K562 (cell line): ENCODE measurements around the gene C6orf47. TPM values are rescaled to one million over a fixed set of nuclear protein-coding genes. Genes with fewer than 3 reads are reported as not detected.

Source experiments
- CHD2 ChIP-seq: IDR thresholded peaks from 2 replicates; pipeline ENCODE4 v1.6.1; 2011; ENCODE audit warnings: low read depth, low read length
- FOSL1 ChIP-seq: fragments of 200-800 bp; sonication (Bioruptor generic); conservative IDR thresholded peaks from 2 replicates; pipeline ENCODE4 v1.6.1; 2016; ENCODE audit warnings: missing genetic modification characterization, missing compliant biosample characterization
- FOXK2 ChIP-seq, 2 experiments: fragments of 450-650 bp; IDR thresholded peaks in 1 of 2; conservative IDR thresholded peaks in 1 of 2; 2 replicates each; pipeline ENCODE4 v1.6.1; 2016; ENCODE audit warnings: low read depth in 2 of 2, mild to moderate bottlenecking in 1 of 2
- HEY1 ChIP-seq: fragments of 250-450 bp; sonication (Bioruptor Pico); IDR thresholded peaks from 2 replicates; pipeline ENCODE4 v1.5.0; 2020; ENCODE audit warnings: mild to moderate bottlenecking, moderate library complexity, borderline replicate concordance
- LARP7 ChIP-seq: fragments of 450-650 bp; IDR thresholded peaks from 2 replicates; pipeline ENCODE4 v1.6.1; 2016
- MED1 ChIP-seq: sonication (generic); formaldehyde crosslinking; IDR thresholded peaks from 2 replicates; pipeline ENCODE4 v1.8.1; 2023; ENCODE audit warnings: missing genetic modification reagents, borderline replicate concordance
- PATZ1 ChIP-seq: fragments of 250-450 bp; sonication (Bioruptor Pico); IDR thresholded peaks from 2 replicates; pipeline ENCODE4 v1.5.0; 2020; ENCODE audit warnings: mild to moderate bottlenecking, borderline replicate concordance
- PML ChIP-seq: IDR thresholded peaks from 2 replicates; pipeline ENCODE4 v1.6.1; 2012; ENCODE audit warnings: low read length, inconsistent platforms
- SNRNP70 ChIP-seq: fragments of 200-400 bp; formaldehyde crosslinking; optimal IDR thresholded peaks from 2 replicates; pipeline ENCODE3; 2017; ENCODE audit warnings: low read depth, low read length
- TFAP4 ChIP-seq: sonication (generic); formaldehyde crosslinking; IDR thresholded peaks from 2 replicates; pipeline ENCODE4 v1.8.0; 2022; ENCODE audit warnings: missing genetic modification reagents, mild to moderate bottlenecking, moderate library complexity, borderline replicate concordance
- ZBTB26 ChIP-seq: fragments of 450-650 bp; formaldehyde crosslinking; IDR thresholded peaks from 2 replicates; pipeline ENCODE4 v1.4.0; 2022; ENCODE audit warnings: missing genetic modification characterization
- ZNF217 ChIP-seq: sonication (generic); formaldehyde crosslinking; IDR thresholded peaks from 2 replicates; pipeline ENCODE4 v1.8.0; 2022; ENCODE audit warnings: mild to moderate bottlenecking, missing genetic modification reagents
- ZNF644 ChIP-seq: fragments of 200-800 bp; sonication (Bioruptor generic); IDR thresholded peaks from 2 replicates; pipeline ENCODE4 v1.6.1; 2016; ENCODE audit warnings: low read depth, missing genetic modification characterization, missing compliant biosample characterization
- polyA plus RNA-seq, 8 experiments: library from polyadenylated mRNA; depleted of rRNA in 4 of 8; stranded (reverse) in 5 of 8; unstranded in 3 of 8; fragments of >200 nt; fragmentation: Nextera tagmentation in 2 of 8; fragmentation: Illumina TruSeq in 1 of 8; extraction: Ambion mirVana in 2 of 8; extraction: Trizol in 1 of 8; gene quantifications; 2 replicates each; pipeline versions ENCODE4 v1.2.1 to v1.2.3, GENCODE V29; 2011 to 2014; ENCODE audit warnings: inconsistent platforms in 1 of 8, missing spikeins in 1 of 8
- total RNA-seq, 7 experiments: library from RNA; depleted of rRNA in 6 of 7; stranded (reverse); fragments of >200 nt in 6 of 7; fragmentation: Illumina TruSeq in 2 of 7; extraction: Trizol in 2 of 7; gene quantifications; 2 replicates each; pipeline versions ENCODE4 v1.2.1 to v1.2.3, GENCODE V29; 2011 to 2021; ENCODE audit warnings: low replicate concordance in 1 of 7
- TF ChIP-seq, protein P1 (sequence below): sonication (generic); formaldehyde crosslinking; IDR thresholded peaks from 2 replicates; pipeline ENCODE4 v1.9.0; 2022; ENCODE audit warnings: mild to moderate bottlenecking, missing genetic modification reagents
- TF ChIP-seq, protein P2 (sequence below): fragments of 450-650 bp; formaldehyde crosslinking; IDR thresholded peaks from 2 replicates; pipeline ENCODE4 v1.4.0; 2020; ENCODE audit warnings: mild to moderate bottlenecking
- TF ChIP-seq, protein P3 (sequence below), 2 experiments: fragments of 450-650 bp; IDR thresholded peaks; 2 replicates each; pipeline ENCODE4 v1.6.1; 2016

C6orf47 gene
- total and polyA plus RNA-seq, 9 of the 15 experiments (the other 6 are each of a cell fraction or from before 2014, with no cell fraction given): 0.14 to 43.8 (median 27.0) TPM

DNA sequence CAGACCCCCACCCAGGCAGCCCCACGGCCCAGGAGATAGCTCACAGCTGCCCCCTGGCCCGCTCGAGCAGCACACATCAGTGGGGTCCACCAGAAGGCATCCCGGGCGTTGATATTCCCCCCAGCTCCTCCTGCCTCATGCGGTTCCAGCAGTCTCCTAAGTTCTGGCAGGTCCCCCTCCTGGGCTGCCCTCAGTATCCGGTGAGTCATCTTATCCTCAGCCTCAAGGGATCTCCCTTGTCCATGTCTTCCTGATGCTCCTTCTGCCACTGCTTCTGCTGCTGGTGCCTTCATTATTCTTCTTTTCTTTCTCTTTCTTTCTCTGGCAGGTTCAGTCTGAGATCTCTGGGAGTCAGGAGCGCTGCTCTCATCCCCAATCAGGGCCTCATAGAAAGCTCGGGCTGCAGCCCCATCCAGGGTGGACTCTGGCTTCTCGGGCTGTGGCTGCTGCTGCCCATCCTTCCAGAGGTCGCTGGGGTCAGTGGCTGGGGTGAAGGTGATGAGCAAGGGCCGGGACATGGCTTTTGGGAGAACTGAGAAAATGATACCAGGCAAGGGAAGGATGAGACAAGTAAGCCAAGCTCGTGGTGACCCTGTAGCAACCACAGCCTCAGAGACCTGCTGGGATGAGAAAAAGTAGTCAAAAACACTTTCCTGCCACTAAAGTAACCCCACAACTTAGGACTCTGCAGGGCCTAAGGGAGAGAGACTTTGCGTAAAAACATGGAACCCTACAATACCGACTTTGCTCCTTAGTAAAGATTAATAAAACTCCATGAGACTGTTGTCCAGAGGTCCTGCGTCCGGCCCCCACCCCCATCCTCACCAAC is 3.6 kb upstream of the C6orf47 start (continued):
- TF ChIP-seq ZNF217 (CRISPR knock-in tag): no peak
- no peak for TF ChIP-seq MED1 (CRISPR knock-in tag)
- TF ChIP-seq ZBTB26 (CRISPR knock-in tag): 0 out of 2 replicates have a peak, but pooled peaks have one; percentile 10
- TF ChIP-seq, protein P1, sequence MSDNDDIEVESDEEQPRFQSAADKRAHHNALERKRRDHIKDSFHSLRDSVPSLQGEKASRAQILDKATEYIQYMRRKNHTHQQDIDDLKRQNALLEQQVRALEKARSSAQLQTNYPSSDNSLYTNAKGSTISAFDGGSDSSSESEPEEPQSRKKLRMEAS (CRISPR knock-in tag): peak; percentile 79; the same call in 1 of the 2 replicates
- no peak for TF ChIP-seq HEY1 (CRISPR knock-in tag)
- TF ChIP-seq FOSL1 (tag): no peak
- TF ChIP-seq TFAP4 (CRISPR knock-in tag): peak; percentile 73; the same call in 1 of the 2 replicates
- TF ChIP-seq PATZ1 (CRISPR knock-in tag): no peak
- TF ChIP-seq SNRNP70: no peak
- peak; percentile 55; the same call in 1 of the 2 replicates for TF ChIP-seq LARP7
- TF ChIP-seq, protein P2, sequence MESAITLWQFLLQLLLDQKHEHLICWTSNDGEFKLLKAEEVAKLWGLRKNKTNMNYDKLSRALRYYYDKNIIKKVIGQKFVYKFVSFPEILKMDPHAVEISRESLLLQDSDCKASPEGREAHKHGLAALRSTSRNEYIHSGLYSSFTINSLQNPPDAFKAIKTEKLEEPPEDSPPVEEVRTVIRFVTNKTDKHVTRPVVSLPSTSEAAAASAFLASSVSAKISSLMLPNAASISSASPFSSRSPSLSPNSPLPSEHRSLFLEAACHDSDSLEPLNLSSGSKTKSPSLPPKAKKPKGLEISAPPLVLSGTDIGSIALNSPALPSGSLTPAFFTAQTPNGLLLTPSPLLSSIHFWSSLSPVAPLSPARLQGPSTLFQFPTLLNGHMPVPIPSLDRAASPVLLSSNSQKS: 0 out of 2 replicates have a peak, but pooled peaks have one; percentile 9
- TF ChIP-seq ZNF644 (tag): no peak
- 0 out of 2 replicates have a peak, but pooled peaks have one; percentile 11 for TF ChIP-seq PML
- TF ChIP-seq CHD2: no peak
- TF ChIP-seq FOXK2 (conservative IDR thresholded peaks at IDR 0.05 in 1 of 2, IDR thresholded peaks at IDR 0.05 in 1 of 2; ENCODE audit: low read depth in 2 of 2): peak in 1 of 2 experiments; percentile 31; a peak in 1 of 4 replicates
- TF ChIP-seq, protein P3, sequence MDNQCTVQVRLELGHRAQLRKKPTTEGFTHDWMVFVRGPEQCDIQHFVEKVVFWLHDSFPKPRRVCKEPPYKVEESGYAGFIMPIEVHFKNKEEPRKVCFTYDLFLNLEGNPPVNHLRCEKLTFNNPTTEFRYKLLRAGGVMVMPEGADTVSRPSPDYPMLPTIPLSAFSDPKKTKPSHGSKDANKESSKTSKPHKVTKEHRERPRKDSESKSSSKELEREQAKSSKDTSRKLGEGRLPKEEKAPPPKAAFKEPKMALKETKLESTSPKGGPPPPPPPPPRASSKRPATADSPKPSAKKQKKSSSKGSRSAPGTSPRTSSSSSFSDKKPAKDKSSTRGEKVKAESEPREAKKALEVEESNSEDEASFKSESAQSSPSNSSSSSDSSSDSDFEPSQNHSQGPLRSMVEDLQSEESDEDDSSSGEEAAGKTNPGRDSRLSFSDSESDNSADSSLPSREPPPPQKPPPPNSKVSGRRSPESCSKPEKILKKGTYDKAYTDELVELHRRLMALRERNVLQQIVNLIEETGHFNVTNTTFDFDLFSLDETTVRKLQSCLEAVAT (IDR thresholded peaks at IDR 0.05): peak; percentile 9 to 71; a peak in 3 of 4 replicates
